Measurements from ENCODE around the gene MAPK1IP1L.

Gene MAPK1IP1L

DNA sequence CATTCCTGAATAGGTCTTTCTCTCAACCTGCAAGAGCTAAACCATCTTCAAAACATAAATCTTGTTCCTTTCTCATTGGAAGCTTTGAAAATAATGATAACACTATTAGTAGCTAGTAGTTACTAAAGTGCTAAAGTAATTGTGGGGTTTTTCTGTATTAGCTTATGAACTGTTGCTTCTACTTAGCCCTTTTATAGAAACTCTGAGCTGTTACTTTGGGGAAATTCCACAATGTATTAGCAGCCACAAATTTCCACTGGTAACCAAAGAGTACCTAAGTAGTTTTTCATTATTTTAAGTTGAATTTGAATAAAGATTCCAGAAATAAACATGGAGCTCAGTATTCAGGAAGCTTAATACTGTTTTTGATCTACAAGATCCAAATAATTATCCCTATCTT, 6.4 kb upstream of the MAPK1IP1L start:
- Histone ChIP-seq H3K4me1 (ENCODE audit: low read length) (no peaks in the 10 kb centered on the region), H2AFZ (ENCODE audit: low read depth, low read length) (no peak overlapping the region), H3K27ac (ENCODE audit: low read length) (no peak overlapping the region), H4K20me1 (ENCODE audit: insufficient read depth, low read length) (no peaks in the 10 kb centered on the region), H3K4me3 (ENCODE audit: low read length) (no peak overlapping the region), H3K27me3 (ENCODE audit: low read depth, low read length) (no peaks in the 10 kb centered on the region), H3K79me2 (ENCODE audit: low read length) (peaks cover 5% of the 10 kb centered on the region; the same call in 1 of the 2 replicates), H3K9me3 (ENCODE audit: insufficient read depth, low read length) (no peaks in the 10 kb centered on the region), H3K9ac (ENCODE audit: low read length) (no peak overlapping the region), H3K4me2 (ENCODE audit: low read length) (no peak overlapping the region), H3K36me3 (replicated peaks; ENCODE audit: low read depth, low read length) (peaks cover 13% of the 10 kb centered on the region)
- TF ChIP-seq EZH2phosphoT487 (IDR thresholded peaks at IDR 0.05; ENCODE audit: low read depth) = no peak
- TF ChIP-seq, protein P1, sequence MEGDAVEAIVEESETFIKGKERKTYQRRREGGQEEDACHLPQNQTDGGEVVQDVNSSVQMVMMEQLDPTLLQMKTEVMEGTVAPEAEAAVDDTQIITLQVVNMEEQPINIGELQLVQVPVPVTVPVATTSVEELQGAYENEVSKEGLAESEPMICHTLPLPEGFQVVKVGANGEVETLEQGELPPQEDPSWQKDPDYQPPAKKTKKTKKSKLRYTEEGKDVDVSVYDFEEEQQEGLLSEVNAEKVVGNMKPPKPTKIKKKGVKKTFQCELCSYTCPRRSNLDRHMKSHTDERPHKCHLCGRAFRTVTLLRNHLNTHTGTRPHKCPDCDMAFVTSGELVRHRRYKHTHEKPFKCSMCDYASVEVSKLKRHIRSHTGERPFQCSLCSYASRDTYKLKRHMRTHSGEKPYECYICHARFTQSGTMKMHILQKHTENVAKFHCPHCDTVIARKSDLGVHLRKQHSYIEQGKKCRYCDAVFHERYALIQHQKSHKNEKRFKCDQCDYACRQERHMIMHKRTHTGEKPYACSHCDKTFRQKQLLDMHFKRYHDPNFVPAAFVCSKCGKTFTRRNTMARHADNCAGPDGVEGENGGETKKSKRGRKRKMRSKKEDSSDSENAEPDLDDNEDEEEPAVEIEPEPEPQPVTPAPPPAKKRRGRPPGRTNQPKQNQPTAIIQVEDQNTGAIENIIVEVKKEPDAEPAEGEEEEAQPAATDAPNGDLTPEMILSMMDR (IDR thresholded peaks at IDR 0.05; ENCODE audit: low read depth, low read length) = no peak

DNA sequence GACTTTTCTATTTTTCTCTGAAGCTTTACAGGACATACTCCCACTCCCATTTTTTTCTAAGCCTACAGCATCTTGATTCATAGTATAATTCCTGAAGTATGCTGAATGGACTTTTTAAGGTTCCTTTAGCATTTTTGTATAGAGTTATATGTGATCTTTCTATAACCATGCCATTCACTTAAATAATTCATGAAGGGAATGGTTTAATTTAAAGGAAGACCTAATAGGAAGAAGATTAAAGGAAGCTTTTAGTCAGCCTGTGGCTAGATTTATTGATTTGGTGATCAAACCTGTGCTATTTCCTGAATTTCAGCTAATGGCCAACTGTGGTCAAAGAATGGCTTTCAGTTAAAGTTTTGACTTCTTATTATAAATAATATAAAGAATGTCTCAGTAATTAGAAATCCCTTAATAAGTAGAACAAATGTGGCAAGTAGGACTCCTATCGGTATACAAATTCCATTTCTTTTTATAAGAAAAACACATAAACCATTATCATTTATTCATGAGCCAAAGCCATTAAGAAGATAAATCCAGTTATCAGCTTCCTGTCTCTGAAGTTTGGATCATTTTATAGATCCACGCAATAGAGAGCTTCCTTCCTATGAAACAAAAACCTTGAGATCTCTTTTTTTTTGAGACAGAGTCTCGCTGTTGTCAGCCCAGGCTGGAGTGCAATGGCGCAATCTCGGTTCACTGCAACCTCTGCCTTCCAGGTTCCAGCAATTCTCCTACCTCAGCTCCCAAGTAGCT, 4.0 kb upstream of the MAPK1IP1L start:
- Histone ChIP-seq H3K36me3 (replicated peaks; ENCODE audit: low read depth, low read length) (peaks cover 13% of the 10 kb centered on the region), H3K4me1 (ENCODE audit: low read length) (peaks cover 4% of the 10 kb centered on the region), H2AFZ (ENCODE audit: low read depth, low read length) (no peak overlapping the region), H3K4me3 (ENCODE audit: low read length) (no peak overlapping the region), H3K9ac (ENCODE audit: low read length) (no peak overlapping the region), H3K79me2 (ENCODE audit: low read length) (peaks cover 10% of the 10 kb centered on the region), H4K20me1 (ENCODE audit: insufficient read depth, low read length) (peaks cover 4% of the 10 kb centered on the region), H3K4me2 (ENCODE audit: low read length) (no peak overlapping the region), H3K9me3 (ENCODE audit: insufficient read depth, low read length) (no peaks in the 10 kb centered on the region), H3K27ac (ENCODE audit: low read length) (no peak overlapping the region), H3K27me3 (ENCODE audit: low read depth, low read length) (no peaks in the 10 kb centered on the region)
- TF ChIP-seq, protein P1 (IDR thresholded peaks at IDR 0.05; ENCODE audit: low read depth, low read length) = no peak
- TF ChIP-seq EZH2phosphoT487 (IDR thresholded peaks at IDR 0.05; ENCODE audit: low read depth) = no peak

DNA sequence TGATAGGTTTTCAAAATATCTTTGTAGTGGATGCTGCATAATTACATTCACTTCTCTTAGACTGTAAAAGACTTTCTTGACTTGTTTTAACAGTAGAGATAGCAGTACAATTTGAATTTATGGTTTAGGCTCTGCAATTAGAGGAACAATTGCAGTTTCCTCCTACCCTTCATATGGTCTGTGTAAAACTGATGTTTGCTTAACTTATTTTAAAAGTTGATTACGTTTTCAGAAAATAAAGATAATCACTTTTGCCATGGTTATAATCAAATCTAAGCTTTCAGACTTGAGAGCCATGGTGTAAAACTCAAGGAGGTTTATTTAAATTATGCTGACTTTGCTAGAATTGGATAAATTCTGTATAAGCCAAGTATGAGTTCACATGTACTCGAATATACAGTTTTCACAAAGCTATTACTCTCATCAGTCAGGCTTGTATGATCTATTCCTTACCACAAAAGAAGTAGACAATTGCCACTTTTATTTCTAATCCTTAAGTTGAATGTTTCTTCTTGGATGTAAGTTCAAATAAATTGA, 2.5 kb upstream of the MAPK1IP1L start:
- Histone ChIP-seq H4K20me1 (ENCODE audit: insufficient read depth, low read length) (peaks cover 18% of the 10 kb centered on the region), H3K79me2 (ENCODE audit: low read length) (peaks cover 25% of the 10 kb centered on the region), H3K9me3 (ENCODE audit: insufficient read depth, low read length) (no peaks in the 10 kb centered on the region), H3K36me3 (replicated peaks; ENCODE audit: low read depth, low read length) (peaks cover 13% of the 10 kb centered on the region), H3K27ac (ENCODE audit: low read length) (no peak overlapping the region), H3K27me3 (ENCODE audit: low read depth, low read length) (no peaks in the 10 kb centered on the region), H2AFZ (ENCODE audit: low read depth, low read length) (no peak overlapping the region), H3K9ac (ENCODE audit: low read length) (no peak overlapping the region), H3K4me1 (ENCODE audit: low read length) (peaks cover 14% of the 10 kb centered on the region), H3K4me2 (ENCODE audit: low read length) (no peak overlapping the region), H3K4me3 (ENCODE audit: low read length) (no peak overlapping the region)
- no peak for TF ChIP-seq EZH2phosphoT487 (IDR thresholded peaks at IDR 0.05; ENCODE audit: low read depth)
- TF ChIP-seq, protein P1 (IDR thresholded peaks at IDR 0.05; ENCODE audit: low read depth, low read length) = no peak

GRCh38 chr14:55051165-55051422, 353 bp upstream of the MAPK1IP1L start:
- Histone ChIP-seq H3K27me3 (ENCODE audit: low read depth, low read length) (no peaks in the 10 kb centered on the region), H3K27ac (ENCODE audit: low read length) (peak overlapping the region; percentile 45), H3K36me3 (replicated peaks; ENCODE audit: low read depth, low read length) (peaks cover 23% of the 10 kb centered on the region), H3K9me3 (ENCODE audit: insufficient read depth, low read length) (no peaks in the 10 kb centered on the region), H3K9ac (ENCODE audit: low read length) (peak overlapping the region; percentile 71), H3K4me2 (ENCODE audit: low read length) (peak overlapping the region; percentile 84), H3K79me2 (ENCODE audit: low read length) (peaks cover 46% of the 10 kb centered on the region), H3K4me1 (ENCODE audit: low read length) (peaks cover 14% of the 10 kb centered on the region), H4K20me1 (ENCODE audit: insufficient read depth, low read length) (peaks cover 39% of the 10 kb centered on the region), H2AFZ (ENCODE audit: low read depth, low read length) (peak overlapping the region; percentile 85), H3K4me3 (ENCODE audit: low read length) (peak overlapping the region; percentile 94)
- TF ChIP-seq, protein P1 (IDR thresholded peaks at IDR 0.05; ENCODE audit: low read depth, low read length) = no peak
- no peak for TF ChIP-seq EZH2phosphoT487 (IDR thresholded peaks at IDR 0.05; ENCODE audit: low read depth)

Measured in OCI-LY3 (cell line).